ENCODE results near the gene MEGF8.
"Not testable (repeated sequence)": the region's sequence is repeated elsewhere in the genome, so short reads cannot be mapped to it uniquely, and the experiment has no call there.

Gene MEGF8

DNA sequence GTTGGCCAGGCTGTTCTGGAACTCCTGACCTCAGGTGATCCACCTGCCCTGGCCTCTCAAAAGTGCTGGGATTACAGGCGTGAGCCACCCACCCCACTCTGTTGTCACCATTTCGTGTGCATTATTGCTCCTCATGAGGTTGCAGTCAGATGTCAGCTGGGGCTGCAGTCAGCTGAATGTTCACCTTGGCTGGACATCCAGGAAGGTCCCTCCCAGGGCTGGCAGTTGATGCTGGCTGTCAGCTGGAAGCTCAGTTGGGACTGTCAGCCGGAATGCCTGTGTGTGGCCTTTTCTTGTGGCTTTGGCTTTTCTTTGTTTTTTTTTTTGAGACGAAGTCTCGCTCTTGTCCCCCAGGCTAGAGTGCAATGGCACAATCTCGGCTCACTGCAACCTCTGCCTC lies 6.6 kb downstream of the MEGF8 start:
- DNase-seq (ENCODE audit: low read depth in 2 of 2): no peak

DNA sequence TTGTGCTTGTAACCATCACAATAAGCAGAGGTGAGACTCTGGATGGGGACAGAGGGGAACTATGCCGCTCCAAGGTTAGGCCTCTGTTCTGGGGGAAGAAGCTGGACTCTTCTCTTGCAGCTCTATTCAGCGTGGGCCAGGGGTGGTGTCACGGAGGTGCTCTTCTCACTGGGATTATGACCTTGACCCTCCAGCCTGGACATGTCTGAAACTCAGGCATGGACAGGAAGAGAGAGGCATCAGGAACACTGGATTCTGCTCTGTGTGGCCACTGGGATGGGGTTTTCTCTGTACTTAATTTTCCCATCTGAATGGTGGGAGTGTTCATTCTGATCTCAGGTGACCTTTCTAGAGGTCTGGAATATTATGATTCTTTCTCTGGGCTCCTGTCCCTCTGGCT lies 7.6 kb downstream of the MEGF8 start:
- no peak for DNase-seq (ENCODE audit: low read depth in 2 of 2)

DNA sequence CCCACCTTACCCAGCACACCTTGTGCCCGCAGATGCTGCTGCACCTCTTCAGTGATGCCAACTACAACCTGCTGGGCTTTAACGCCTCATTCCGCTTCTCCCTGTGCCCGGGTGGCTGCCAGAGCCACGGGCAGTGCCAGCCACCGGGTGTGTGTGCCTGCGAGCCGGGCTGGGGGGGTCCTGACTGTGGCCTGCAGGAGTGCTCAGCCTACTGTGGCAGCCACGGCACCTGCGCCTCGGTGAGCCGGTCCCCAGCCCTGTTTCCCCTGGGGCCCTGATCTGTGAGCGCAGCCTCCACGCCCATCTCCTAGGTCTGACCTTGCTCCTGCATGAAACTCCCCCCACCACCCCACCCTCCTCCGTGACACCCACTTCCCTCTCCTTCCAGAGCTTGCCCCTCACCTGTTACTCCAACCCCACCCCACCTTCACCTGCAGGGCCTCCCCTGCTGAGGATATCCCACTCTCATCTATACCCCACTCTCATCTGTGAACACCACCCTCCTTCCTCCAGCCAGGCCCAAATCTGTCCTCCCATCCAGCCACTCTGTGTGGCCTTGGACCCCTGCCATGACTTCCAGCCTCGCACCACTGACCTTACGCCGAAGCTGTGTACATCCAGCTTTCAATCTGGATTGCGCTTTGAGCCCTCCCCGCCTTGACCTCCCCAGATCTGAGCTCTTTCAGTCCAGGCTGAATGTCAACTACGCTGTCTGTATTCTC lies 8.7 kb downstream of the MEGF8 start:
- no peak for DNase-seq (ENCODE audit: low read depth in 2 of 2)

DNA sequence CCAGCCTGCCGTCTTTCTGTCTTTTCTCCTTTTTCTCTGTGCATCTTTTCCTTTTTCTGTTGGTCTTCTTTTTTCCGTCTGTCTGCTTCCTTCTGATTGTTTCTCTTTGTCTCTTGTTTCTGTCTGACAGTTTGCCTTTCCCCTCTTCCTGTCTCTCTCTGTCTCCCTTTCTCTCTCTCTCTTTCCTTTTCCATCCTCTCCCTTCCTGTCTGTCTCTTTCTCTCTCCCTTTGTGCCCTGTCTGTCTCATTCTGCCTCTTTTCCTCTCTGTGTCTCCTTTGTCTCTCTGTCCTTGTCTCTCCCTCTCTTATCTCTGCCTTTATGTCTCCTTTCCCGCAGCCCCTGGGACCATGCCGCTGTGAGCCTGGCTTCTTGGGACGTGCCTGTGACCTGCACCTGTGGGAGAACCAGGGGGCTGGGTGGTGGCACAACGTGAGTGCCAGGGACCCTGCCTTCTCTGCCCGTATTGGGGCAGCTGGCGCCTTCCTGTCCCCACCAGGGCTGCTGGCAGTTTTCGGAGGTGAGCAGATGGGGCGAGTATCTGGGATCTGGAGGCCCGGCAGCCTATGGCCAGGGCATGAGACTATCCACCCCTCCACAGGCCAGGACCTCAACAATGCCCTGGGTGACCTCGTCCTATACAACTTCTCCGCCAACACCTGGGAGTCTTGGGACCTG lies 9.4 kb downstream of the MEGF8 start:
- no peak for DNase-seq (ENCODE audit: low read depth in 2 of 2)

DNA sequence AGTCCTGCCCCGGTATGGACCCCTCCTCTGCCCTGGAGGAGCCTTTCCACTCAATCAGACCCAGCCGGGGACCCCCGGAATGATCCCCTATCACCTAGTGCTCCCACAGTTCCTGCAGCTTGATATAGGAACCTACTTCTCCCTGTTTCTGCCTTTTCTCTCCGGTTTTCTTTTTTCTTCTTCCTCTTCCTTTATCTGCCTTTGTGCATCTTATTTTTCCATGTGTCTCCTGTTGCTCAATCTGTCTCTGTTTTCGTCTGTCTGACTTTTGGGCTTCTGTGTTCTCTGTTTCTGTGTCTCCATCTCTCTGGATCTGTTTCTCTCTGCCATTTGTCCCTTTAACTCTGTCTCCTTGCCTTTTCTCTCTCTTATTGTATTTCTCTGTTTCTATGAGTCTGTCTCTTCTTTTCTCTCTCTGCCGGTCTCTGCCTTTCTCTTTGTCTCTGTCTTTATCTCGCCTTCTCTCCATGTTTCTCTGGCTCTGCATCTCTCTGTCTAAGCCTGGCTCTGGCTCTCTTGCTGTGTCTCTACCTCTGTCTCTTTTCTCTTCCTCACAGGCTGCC lies 10.0 kb downstream of the MEGF8 start:
- DNase-seq (ENCODE audit: low read depth in 2 of 2): no peak

DNA sequence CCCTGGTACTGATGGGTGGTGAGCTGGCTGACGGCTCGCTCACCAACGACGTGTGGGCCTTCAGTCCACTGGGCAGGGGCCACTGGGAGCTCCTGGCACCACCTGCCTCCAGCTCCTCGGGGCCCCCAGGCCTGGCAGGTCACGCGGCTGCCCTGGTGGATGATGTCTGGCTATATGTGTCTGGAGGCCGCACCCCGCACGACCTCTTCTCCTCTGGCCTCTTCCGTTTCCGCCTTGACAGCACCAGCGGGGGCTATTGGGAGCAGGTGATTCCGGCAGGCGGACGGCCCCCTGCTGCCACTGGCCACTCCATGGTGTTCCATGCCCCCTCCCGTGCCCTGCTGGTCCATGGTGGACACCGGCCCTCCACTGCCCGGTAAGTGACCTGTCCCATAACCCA lies 10.5 kb downstream of the MEGF8 start:
- no peak for DNase-seq (ENCODE audit: low read depth in 2 of 2)

DNA sequence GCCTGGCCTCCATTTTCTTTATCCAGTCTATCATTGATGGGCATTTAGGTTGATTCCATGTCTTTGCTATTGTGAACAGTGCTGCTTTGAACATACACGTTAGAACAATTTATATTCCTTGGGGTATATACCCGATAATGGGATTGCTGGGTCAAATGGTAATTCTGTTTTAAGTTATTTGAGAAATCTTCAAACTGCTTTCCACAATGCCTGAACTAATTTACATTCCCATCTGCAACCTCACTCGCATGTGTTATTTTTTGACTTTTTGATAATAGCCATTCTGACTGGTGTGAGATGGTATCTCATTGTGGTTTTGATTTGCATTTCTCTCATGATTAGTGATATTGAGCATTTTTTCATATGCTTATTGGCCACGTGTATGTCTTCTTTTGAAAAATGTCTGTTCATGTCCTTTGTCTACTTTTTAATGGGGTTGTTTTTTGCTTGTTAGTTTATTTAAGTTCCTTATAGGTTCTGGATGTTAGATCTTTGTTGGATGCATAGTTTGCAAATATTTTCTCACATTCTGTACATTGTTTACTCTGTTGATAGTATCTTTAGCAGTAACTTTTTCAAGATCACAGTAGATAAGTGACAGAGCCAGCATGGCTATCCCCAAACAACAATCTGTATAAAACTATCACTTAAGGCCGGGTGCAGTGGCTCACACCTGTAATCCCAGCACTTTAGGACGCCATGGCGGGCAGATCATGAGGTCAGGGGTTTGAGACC lies 13.9 kb downstream of the MEGF8 start:
- DNase-seq (ENCODE audit: low read depth in 2 of 2): not testable (repeated sequence)

DNA sequence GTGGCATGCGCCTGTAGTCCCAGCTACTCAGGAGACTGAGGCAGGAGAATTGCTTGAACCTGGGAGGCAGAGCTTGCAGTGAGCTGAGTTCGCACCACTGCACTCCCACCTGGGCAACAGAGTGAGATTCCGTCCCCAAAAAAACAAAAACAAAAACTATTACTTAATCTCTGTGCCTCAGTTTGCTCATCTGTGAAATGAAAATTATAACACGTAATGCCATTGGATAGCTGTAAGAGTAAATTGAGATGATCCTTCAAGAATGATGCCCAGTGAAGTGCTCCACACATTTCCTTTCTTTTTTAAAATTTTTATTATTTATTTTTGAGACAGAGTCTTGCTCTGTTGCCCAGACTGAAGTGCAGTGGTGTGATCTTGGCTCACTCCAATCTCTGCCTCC lies 14.5 kb downstream of the MEGF8 start:
- DNase-seq (ENCODE audit: low read depth in 2 of 2): not testable (repeated sequence)

DNA sequence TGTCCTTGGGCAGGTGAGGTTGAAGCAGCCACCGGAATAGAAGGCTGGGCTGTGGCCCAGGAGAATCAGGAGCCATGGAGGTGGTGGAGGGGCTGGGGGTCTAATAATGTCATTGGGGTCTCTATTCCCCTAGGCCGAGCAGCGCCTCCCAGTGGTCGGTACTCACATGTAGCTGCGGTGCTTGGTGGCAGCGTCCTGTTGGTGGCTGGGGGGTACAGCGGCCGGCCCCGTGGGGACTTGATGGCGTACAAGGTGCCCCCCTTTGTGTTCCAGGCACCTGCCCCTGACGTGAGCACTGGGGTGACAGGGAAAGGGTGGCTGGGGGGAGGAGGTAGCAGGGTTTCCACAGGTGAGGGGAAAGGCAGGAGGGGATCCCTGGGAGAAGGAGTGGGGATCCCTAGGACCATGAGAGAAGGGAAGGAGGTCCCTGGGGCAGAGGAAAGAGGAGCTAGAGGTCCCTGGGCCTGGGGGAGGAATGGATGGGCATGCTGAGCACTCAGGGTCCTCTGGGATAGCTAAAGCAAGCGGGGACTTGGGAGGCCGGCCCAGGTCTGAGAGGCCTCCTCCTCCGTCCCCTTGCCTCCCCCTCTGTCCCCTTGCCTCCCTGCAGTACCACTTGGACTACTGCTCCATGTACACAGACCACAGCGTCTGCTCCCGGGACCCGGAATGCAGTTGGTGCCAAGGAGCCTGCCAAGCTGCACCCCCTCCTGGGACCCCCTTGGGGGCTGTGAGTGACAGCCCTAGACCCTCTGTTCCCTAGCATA lies 18.1 kb downstream of the MEGF8 start:
- no peak for DNase-seq (ENCODE audit: low read depth in 2 of 2)

DNA sequence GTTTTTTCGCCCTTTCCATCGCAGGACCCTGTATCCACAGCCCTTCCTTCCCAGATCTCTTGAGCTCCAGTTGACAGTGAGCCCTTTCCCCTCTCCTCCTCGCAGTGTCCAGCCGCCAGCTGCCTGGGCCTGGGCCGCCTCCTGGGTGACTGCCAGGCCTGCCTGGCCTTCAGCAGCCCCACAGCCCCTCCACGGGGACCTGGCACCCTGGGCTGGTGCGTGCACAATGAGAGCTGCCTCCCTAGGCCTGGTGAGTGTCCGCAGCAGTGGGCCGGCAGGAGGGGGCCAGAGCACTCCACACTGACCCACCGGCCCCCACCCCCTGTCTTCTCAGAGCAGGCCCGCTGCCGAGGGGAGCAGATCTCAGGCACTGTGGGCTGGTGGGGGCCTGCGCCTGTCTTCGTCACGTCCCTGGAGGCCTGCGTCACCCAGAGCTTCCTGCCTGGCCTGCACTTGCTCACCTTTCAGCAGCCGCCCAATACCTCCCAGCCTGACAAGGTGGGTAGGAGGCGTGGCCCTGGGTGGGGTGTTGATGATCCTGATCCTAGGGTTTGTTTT lies 19.0 kb downstream of the MEGF8 start:
- DNase-seq (ENCODE audit: low read depth in 2 of 2): no peak

DNA sequence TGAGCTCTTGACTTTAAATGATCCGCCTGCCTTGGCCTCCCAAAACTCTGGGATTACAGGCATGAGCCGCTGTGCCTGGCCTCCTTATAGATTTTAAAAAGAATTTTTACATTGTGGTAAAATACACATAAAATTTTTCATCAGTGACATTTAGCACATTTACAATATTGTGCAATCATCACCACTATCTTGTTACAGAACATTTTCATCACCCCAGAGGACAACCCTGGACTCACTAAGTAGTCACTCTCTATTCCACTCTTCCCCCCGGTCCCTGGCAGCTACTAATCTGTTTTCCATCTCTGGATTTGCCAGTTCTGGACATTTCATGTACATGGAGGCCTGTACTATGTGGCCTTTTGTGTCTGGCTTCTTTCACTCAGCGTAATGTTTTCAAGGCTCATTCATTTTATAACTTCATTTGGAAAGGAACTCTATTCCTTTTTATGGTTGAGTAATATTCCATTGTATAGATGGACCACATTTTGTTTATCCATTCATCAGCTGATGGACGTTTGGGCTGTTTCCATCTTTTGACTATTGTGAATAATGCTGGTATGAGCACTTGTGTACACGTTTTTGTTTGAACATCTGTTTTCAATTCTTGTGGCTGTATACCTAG lies 19.9 kb downstream of the MEGF8 start:
- DNase-seq (ENCODE audit: low read depth in 2 of 2): peak; percentile 17 to 28

DNA sequence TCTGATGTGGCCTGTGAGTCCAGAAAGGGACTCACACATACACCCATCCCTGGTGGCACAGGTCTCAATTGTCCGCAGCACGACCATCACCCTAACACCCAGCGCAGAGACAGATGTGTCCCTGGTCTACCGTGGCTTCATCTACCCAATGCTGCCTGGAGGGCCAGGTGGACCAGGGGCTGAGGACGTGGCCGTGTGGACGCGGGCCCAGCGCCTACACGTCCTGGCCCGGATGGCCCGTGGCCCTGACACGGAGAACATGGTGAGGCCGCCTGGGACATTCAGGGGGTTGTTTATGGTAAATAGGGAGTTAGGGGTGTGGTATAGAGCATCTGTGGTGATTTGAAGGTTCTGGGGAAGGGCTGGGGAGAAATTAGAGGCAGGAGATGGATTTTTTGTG lies 22.8 kb downstream of the MEGF8 start:
- DNase-seq (ENCODE audit: low read depth in 2 of 2): no peak

DNA sequence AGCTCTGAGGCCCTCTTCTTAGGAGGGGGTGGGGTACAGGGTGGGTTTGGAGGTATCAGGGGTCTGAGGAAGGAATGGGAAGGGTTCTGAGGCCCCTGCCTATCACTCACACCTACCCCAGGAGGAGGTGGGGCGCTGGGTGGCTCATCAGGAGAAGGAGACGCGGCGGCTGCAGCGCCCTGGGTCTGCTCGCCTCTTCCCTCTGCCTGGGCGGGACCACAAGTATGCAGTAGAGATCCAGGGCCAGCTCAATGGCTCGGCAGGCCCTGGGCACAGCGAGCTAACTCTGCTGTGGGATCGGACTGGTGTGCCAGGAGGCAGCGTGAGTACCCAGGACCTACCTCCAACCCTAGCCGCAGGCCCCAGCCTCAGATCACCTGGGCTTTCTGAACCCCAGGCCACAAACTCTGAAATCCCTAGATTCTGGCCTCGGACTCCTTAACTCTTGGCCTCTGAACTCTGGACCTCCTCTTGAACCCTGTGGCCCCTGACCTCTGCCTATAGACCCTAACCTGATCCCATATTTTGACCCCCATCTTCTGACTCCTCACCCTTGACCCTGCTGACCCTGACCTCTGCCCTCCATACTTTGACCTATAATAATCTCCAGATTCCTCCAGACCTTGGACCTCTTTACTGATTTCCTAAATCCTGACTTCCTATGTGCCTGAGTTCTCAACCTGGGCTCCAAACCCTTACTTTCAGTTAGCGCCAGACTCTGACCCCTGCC lies 24.1 kb downstream of the MEGF8 start:
- no peak for DNase-seq (ENCODE audit: low read depth in 2 of 2)

DNA sequence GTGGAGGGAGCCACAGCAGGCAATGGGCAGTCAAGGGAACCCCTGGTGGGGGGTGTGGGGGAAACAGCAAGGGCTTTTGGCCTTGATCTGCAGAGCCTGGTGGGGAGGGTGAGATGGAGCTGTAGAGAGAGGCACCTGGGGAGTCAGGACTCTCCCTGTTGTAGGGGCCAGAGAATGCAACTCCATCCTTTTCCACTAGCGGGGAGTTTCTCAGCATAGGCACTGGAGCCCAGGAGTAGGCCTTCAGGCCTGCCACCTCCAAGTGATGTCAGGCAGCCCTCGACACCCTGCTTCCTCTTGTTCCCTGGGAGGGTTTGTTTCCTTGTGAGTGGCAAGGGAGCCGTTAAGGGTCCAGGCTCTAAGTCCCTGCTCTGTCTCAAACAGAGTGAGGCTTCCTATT lies 25.0 kb downstream of the MEGF8 start:
- no peak for DNase-seq (ENCODE audit: low read depth in 2 of 2)

DNA sequence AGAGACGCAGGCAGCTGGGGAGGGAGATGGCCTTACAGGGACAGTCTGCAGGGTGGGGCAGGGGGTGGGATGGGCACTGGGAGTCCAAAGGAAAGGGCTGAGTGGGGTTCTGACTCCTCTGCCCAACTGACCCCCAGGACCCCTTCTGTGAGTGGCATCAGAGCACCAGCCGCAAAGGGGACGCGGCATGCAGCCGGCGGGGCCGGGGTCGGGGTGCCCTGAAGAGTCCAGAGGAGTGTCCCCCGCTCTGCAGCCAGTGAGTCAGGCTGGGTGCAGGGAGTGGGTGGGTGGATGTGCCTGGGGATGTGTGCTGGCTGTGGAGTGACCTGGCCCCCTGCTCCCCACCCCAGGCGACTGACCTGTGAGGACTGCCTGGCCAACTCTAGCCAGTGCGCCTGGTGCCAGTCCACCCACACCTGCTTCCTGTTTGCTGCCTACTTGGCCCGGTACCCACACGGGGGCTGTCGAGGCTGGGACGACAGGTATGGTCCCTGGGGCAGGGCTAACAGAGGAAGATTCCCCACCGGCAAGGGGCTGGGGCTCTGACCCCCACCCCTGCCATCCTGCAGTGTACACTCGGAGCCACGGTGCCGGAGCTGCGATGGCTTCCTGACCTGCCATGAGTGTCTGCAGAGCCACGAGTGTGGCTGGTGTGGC lies 25.8 kb downstream of the MEGF8 start:
- DNase-seq (ENCODE audit: low read depth in 2 of 2): no peak

DNA sequence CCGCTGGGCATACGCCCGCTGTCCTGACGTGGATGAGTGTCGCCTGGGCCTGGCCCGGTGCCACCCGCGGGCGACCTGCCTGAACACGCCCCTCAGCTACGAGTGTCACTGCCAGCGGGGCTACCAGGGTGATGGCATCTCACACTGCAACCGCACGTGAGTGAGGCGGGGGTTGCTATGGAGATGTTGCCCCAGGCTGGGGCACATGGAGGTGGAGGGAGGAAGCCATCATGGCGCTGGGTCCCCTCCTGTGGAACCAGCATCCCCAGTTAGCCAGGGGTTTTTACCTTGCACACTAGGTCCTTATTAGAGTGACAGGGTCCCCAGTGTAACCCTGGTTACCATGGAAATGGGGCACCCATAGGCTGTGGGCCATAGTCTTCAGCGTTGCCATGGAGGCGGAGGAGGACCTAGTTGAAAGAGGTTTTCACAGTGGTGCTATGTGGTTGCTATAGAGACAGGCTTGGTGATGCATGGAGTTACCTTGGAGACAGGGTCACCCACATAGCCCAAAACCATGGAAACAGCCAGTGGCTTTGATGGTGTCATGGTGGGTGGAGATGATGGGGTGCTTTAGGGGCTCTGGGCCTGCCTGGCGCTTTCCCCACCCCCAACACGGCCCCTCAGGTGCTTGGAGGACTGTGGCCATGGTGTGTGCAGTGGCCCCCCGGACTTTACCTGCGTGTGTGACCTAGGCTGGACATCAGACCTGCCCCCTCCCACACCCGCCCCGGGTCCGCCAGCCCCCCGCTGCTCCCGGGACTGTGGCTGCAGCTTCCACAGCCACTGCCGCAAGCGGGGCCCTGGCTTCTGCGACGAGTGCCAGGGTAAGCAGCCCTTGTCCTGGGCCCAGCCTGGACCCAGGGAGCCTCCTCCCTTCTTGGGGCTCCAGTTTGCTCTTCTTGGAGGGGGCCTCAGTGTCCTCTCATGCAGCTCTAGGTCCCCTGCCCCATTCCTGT lies 27.1 kb downstream of the MEGF8 start:
- DNase-seq (ENCODE audit: low read depth in 2 of 2): no peak

DNA sequence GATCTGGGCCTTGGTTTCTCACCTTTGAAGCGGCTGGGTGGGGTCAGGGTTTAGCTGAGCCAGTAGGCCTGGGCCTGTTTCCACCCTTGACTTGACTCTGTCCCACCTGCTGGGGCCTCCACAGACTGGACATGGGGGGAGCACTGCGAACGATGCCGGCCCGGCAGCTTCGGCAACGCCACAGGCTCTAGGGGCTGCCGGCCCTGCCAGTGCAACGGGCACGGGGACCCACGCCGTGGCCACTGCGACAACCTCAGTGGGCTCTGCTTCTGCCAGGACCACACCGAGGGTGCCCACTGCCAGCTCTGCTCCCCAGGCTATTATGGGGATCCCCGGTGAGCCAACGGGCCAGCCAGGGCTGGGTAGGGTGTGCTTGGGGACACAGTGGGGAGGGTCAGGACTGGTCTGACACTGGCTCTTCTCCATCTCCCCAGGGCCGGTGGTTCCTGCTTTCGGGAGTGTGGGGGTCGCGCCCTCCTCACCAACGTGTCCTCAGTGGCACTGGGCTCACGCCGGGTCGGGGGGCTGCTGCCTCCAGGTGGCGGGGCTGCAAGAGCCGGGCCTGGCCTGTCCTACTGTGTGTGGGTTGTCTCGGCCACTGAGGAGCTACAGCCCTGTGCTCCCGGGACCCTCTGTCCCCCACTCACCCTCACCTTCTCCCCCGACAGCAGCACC lies 28.0 kb downstream of the MEGF8 start:
- DNase-seq (ENCODE audit: low read depth in 2 of 2): no peak

DNA sequence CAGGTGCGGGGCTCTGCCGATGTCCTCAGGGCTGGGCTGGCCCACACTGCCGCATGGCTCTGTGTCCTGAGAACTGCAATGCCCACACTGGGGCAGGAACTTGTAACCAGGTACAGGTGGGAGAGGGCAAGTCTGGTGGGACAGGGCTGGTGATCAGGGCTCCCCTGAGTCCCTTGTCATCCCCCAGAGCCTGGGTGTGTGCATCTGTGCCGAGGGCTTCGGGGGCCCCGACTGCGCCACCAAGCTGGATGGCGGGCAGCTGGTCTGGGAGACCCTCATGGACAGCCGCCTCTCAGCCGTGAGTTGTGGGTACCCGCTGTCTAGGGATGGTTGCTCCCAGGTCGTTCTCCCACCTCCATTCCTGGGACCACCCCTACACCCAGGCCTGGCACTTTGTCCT lies 30.5 kb downstream of the MEGF8 start:
- no peak for DNase-seq (ENCODE audit: low read depth in 2 of 2)

Measured in fibroblast of skin of left quadriceps (primary cell).